Right atrium auricular region (tissue), 2 donors: ENCODE measurements around the gene CEP128. TPM values are rescaled to one million over a fixed set of nuclear protein-coding genes. Genes with fewer than 3 reads are reported as not detected.

Experiments
- DNase-seq: peaks from one replicate; pipeline ENCODE4 v3.0.0-alpha.2; 2019; ENCODE audit warnings: low spot score
- H3K27ac ChIP-seq, 2 donors: fragments of 200-600 bp; sonication (generic); 1 replicate in 1 of 2; 2 replicates in 1 of 2; pipeline ENCODE4 v1.5.1; 2016 to 2019
- H3K27me3 ChIP-seq, 2 donors: fragments of 200-600 bp; sonication (generic); one replicate each; pipeline versions ENCODE4 v1.5.1 to v1.6.0; 2017 to 2019
- H3K36me3 ChIP-seq: fragments of 200-600 bp; sonication (generic); one replicate; pipeline ENCODE4 v1.5.1; 2016
- H3K4me1 ChIP-seq, 2 donors: fragments of 200-600 bp; sonication (generic); one replicate each; pipeline versions ENCODE4 v1.5.1 to v1.6.0; 2017 to 2019
- H3K4me3 ChIP-seq, 2 donors: fragments of 200-600 bp; sonication (generic); 1 replicate in 1 of 2; 2 replicates in 1 of 2; pipeline ENCODE4 v1.5.1; 2017 to 2019; ENCODE audit warnings: mild to moderate bottlenecking in 1 of 2, moderate library complexity in 1 of 2
- H3K9me3 ChIP-seq, 2 donors: fragments of 200-600 bp; sonication (generic); one replicate each; pipeline ENCODE4 v1.5.1; 2019
- total RNA-seq, 2 donors: library from RNA; depleted of rRNA; stranded (reverse); fragments of >200 nt; gene quantifications; one replicate each; pipeline ENCODE4 v1.1.0, GENCODE V29; 2016
- TF ChIP-seq, protein P1 (sequence below), 2 donors: fragments of 200-600 bp; sonication (generic); IDR thresholded peaks; one replicate each; pipeline ENCODE4 v1.5.1; 2019; ENCODE audit warnings: antibody characterized with exemption in 2 of 2

CEP128 gene
- total RNA-seq, 2 donors from 2014 or later, result 1.3 to 2.7 TPM

- Histone ChIP-seq H3K9me3 (no peaks in the 10 kb centered on the region), H3K4me1 (no peaks in the 10 kb centered on the region), H3K4me3 (no peak overlapping the region), H3K27ac (no peak overlapping the region), H3K36me3 (no peaks in the 10 kb centered on the region), H3K27me3 (no peaks in the 10 kb centered on the region)
- DNase-seq, result no peak
- TF ChIP-seq, protein P1, sequence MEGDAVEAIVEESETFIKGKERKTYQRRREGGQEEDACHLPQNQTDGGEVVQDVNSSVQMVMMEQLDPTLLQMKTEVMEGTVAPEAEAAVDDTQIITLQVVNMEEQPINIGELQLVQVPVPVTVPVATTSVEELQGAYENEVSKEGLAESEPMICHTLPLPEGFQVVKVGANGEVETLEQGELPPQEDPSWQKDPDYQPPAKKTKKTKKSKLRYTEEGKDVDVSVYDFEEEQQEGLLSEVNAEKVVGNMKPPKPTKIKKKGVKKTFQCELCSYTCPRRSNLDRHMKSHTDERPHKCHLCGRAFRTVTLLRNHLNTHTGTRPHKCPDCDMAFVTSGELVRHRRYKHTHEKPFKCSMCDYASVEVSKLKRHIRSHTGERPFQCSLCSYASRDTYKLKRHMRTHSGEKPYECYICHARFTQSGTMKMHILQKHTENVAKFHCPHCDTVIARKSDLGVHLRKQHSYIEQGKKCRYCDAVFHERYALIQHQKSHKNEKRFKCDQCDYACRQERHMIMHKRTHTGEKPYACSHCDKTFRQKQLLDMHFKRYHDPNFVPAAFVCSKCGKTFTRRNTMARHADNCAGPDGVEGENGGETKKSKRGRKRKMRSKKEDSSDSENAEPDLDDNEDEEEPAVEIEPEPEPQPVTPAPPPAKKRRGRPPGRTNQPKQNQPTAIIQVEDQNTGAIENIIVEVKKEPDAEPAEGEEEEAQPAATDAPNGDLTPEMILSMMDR (IDR thresholded peaks at IDR 0.05), result no peak
Measured at GRCh38 chr14:80483331-80483730, 458.2 kb downstream of the CEP128 start.

DNA sequence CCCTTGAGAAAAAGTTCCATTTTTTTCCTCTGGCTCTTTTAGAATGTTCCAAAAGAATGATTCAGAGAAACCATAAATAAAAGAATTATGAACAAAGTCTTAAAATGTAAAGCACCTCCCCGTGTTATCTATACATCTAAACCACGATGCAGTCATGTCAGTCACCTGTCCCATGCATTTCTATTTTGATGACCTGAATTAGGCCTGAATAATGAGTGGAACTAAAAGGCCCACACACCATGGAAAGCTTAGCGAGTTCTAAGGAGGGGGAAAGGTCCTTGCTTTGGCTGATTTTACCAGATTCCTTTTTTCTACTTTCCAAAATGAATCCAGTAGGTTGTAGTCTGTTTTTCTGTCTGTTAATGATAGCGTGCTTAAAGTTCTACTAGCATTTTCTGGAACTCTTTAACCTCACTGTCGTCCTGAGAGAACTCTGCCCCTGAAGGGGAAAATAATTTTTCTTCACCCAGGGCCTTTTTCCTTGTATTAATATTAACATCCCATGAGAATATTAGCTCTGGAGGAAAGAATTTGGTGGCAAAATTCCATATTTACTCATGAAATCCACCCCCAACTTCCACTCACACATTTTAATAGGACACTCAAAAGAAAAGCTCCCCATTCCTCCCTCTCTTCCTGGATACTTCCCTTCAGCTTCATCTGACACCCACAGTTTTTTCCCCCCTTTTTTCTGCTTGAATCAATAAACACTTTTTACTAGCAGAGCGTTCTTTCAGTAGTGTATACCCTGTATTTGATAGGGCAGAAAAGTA, 464.0 kb downstream of the CEP128 start:
- Histone ChIP-seq H3K4me1 (no peaks in the 10 kb centered on the region), H3K4me3 (no peak overlapping the region), H3K27ac (peak overlapping the region in 1 of 2 donors; percentile 2), H3K9me3 (no peaks in the 10 kb centered on the region), H3K27me3 (no peaks in the 10 kb centered on the region), H3K36me3 (no peaks in the 10 kb centered on the region)
- TF ChIP-seq, protein P1 (IDR thresholded peaks at IDR 0.05), result no peak
- DNase-seq, result no peak

GRCh38 chr14:80475074-80475473, 466.5 kb downstream of the CEP128 start:
- Histone ChIP-seq H3K4me1 (no peaks in the 10 kb centered on the region), H3K27ac (no peak overlapping the region), H3K36me3 (no peaks in the 10 kb centered on the region), H3K4me3 (no peak overlapping the region), H3K27me3 (no peaks in the 10 kb centered on the region), H3K9me3 (no peaks in the 10 kb centered on the region)
- TF ChIP-seq, protein P1 (IDR thresholded peaks at IDR 0.05), result no peak
- DNase-seq, result no peak

- Histone ChIP-seq H3K36me3 (no peaks in the 10 kb centered on the region), H3K4me1 (no peaks in the 10 kb centered on the region), H3K9me3 (no peaks in the 10 kb centered on the region), H3K4me3 (no peak overlapping the region), H3K27me3 (no peaks in the 10 kb centered on the region), H3K27ac (no peak overlapping the region)
- TF ChIP-seq, protein P1 (IDR thresholded peaks at IDR 0.05), result no peak
- no peak for DNase-seq
Measured at GRCh38 chr14:80468331-80469122, 473.0 kb downstream of the CEP128 start.

GRCh38 chr14:80465546-80466220, 475.9 kb downstream of the CEP128 start:
- Histone ChIP-seq H3K9me3 (no peaks in the 10 kb centered on the region), H3K36me3 (no peaks in the 10 kb centered on the region), H3K27me3 (no peaks in the 10 kb centered on the region), H3K27ac (no peak overlapping the region), H3K4me3 (no peak overlapping the region), H3K4me1 (no peaks in the 10 kb centered on the region)
- TF ChIP-seq, protein P1 (IDR thresholded peaks at IDR 0.05), result no peak
- DNase-seq, result no peak
